Neural cell (in vitro differentiated cells): ENCODE results near the gene ARF5.

Source experiments
- CTCF ChIP-seq: fragments of 450-650 bp; IDR thresholded peaks from 2 replicates; pipeline ENCODE4 v1.5.1; 2014; ENCODE audit warnings: antibody characterized with exemption, mild to moderate bottlenecking, moderate library complexity; ENCODE audit not compliant: poor library complexity, severe bottlenecking
- EP300 ChIP-seq: fragments of 450-650 bp; conservative IDR thresholded peaks from 2 replicates; pipeline ENCODE4 v1.6.1; 2014; ENCODE audit warnings: antibody characterized with exemption, mild to moderate bottlenecking, moderate library complexity; ENCODE audit not compliant: poor library complexity, severe bottlenecking
- MXI1 ChIP-seq: fragments of 450-650 bp; conservative IDR thresholded peaks from 2 replicates; pipeline ENCODE4 v1.6.1; 2014; ENCODE audit warnings: antibody characterized with exemption, mild to moderate bottlenecking; ENCODE audit not compliant: poor library complexity, severe bottlenecking
- POLR2AphosphoS5 ChIP-seq: IDR thresholded peaks from 2 replicates; pipeline ENCODE4 v1.6.1; 2012
- SMC3 ChIP-seq: fragments of 450-650 bp; conservative IDR thresholded peaks from 2 replicates; pipeline ENCODE4 v1.6.1; 2014; ENCODE audit warnings: antibody characterized with exemption, mild to moderate bottlenecking, moderate library complexity; ENCODE audit not compliant: poor library complexity
- TAF1 ChIP-seq: IDR thresholded peaks from 2 replicates; pipeline ENCODE4 v1.6.1; 2012; ENCODE audit warnings: low read depth

- TF ChIP-seq CTCF = no peak
- no peak for TF ChIP-seq SMC3
- no peak for TF ChIP-seq MXI1
- TF ChIP-seq EP300 = no peak
- TF ChIP-seq POLR2AphosphoS5 = no peak
- no peak for TF ChIP-seq TAF1
Observed at GRCh38 chr7:127550247-127550646, 38.0 kb upstream of the ARF5 start.
